Activated T-cell treated with anti-CD3 and anti-CD28 coated beads for 1 hour (primary cell): ENCODE results near the gene DLGAP3.
A peak's percentile ranks its signal among the peaks of the same experiment; 100 is the strongest.

Experiments used
- DNase-seq: peaks from one replicate; pipeline ENCODE4 v3.0.0-alpha.2; 2020; ENCODE audit warnings: low read depth

Gene DLGAP3

GRCh38 chr1:34900775-34901502, 28.5 kb downstream of the DLGAP3 start:
- DNase-seq = no peak

DNA sequence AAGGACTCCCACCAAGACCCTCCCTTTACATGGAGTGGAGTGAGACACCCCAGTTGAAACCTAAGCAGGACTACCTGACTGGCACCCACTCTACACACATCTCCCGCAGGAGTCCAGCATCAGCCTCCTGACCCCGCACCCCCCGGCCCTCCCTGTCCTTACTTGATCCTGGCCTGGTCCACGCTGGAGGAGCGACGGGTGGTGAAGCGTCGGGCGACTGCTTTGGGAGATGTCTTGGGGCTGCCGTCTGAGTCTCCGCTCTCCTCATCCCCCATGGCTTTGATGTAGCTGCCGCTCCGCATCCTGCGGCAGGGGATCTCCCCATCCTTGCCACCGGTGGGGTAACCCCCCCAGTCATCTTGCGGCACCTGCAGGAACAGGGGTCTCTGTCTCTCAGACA, 29.5 kb downstream of the DLGAP3 start:
- no peak for DNase-seq

- DNase-seq = no peak
These were observed 30.0 kb downstream of the DLGAP3 start for GRCh38 chr1:34899471-34899870.

- no peak for DNase-seq
These were observed 31.1 kb downstream of the DLGAP3 start for GRCh38 chr1:34898330-34898761.

- no peak for DNase-seq
These were observed 32.8 kb downstream of the DLGAP3 start for GRCh38 chr1:34896612-34897011.

DNA sequence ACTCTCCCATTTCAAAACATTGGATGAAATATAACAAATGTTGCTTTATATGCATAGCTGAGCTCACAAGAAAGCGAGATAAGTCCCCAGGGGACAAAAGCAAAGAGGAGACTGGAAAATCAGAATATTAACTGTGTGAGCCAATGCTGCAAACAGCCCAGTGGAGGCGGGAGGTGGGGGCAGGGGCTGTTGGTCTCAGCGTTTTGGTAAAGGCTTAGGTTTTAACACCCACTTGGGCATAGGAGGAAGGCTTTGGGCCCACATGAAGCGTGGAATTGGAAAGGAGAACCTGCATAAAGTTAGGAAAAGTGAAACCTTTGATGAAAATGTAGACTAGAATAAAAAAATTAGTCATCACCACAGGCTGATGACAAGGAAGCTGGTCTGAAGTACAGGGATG, 39.7 kb downstream of the DLGAP3 start:
- DNase-seq = no peak

DNA sequence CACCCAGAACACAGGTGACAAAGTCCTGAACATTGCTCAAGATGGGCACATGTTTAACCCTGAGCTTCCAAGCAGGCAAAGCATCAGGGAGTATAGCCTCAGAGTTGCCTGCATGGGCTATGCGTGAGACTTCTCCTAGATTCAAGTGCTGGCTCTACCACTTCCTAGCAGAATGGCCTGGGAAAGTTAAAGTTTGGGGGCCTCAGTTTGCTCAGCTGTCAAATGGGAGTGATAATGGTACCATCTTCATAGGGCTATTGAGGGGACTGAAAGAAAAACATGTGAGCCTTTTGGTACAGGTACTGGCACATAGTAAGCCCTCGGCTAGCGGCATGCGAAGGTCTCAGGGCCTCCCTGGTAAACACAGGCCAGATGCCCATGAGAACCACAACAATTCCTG, 41.9 kb downstream of the DLGAP3 start:
- no peak for DNase-seq

DNA sequence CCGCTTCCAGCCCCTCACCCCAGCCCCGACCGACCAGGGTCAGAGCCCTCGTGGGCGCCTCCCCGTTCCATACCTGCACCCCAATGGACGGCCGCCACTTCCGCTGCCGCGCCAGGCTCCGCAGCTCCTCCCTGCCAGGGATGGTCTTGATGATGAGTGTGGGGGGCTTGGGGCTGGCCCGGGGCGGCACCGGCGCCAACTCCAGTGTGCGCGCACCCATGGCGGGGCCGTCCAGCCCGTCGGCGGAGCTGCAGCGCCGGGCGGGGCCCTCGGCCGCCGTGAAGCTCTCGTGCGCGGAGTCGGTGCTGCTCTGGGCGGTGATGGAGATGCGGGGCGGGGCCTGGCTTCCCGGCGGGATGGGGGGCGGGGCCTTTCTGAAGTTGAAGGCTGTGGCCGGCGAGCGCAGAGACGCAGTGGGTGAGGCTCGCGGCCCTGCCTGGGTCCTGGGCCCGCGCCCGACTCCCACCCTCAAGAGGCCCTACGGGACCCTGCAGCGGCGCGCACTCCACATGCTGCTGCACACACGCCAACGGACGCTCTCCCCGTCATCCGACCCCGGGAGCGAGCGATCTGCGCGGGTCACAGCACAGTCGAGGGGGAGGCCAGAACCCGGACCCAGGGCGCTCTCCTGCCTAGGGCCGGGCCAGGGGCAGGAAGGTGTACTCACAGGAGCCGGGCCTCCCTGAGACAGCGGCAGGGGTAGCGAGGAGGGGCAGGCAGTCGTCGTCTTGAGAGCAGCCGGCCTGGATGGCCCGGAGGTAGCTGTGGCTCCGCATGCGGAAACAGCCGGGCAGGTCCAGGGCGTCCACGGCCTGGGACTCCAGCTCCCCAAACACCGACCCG, 43.8 kb downstream of the DLGAP3 start:
- peak; percentile 27 for DNase-seq

- DNase-seq = no peak
These were observed 44.5 kb downstream of the DLGAP3 start for GRCh38 chr1:34884961-34885360.

DNA sequence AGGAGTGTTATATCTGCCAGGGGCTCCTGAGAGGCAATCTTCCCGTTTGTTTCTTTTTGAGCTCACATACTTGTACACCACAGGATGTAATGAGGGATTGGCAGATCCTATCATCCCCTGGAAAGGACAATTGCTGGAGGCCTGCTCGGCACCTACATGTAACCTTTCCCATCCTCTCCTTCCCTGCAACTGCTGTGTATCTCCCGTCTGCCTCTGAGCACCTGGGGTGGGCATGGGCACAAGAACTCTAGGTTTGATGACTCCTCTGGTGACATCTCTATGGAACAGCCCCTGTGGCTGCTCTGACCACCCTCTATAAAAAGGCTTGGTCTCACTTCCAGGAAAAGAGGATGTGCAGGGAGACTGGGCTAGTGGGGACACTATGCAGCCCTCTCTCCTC, 44.9 kb downstream of the DLGAP3 start:
- no peak for DNase-seq

- no peak for DNase-seq
These were observed 50.2 kb downstream of the DLGAP3 start for GRCh38 chr1:34879230-34879629.

GRCh38 chr1:34876406-34876805, 53.0 kb downstream of the DLGAP3 start:
- no peak for DNase-seq

DNA sequence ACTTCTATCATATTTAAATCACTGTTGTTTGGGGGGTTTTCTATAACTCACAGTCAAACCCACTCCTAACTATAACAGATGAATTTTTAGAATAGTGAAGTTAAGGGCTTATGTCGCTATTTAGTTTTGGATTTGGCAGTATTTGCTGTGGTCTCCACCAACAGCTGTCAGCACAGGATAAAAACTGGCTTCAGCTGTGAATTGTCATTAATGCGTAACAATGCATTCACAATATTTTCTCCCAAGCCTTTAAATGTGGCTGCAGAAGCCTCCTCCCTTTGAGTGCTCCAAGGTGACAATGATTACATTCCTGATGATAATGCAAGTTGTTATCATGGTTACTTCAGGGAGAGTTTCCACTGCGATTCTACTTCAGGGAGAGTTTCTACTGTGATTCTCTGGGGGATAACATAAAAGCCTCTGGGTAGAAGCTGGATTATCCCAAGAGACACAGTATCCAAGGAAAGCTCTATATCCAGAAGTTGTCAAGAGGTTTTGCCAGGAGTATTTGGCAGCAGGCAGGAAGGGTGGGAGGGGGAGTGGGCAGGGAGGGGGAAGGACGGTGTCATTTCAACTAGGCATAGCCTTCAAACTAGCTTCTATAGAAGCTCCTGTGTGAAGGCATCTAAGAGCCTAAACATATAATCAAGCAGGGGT, 55.0 kb downstream of the DLGAP3 start:
- no peak for DNase-seq

DNA sequence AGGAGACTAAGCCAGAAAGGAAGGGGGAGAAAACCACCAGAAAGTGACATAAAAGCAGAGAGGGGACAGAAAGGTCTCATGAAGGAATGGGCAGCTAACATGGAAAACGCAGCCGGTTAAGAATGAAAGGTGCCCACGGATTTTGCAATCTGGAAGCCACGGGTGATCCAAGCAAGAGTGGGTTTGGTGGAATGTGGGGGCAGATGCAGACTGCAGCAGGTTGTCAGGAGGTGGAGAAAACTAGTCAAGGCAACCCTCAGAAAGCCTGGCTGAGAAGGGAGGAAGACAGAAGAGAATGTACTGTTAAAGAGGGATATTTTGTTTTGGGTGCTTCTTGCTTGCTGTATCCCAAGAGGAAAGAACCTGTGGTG, 57.3 kb downstream of the DLGAP3 start:
- DNase-seq = no peak

GRCh38 chr1:34871443-34872132, 57.9 kb downstream of the DLGAP3 start:
- DNase-seq = no peak

DNA sequence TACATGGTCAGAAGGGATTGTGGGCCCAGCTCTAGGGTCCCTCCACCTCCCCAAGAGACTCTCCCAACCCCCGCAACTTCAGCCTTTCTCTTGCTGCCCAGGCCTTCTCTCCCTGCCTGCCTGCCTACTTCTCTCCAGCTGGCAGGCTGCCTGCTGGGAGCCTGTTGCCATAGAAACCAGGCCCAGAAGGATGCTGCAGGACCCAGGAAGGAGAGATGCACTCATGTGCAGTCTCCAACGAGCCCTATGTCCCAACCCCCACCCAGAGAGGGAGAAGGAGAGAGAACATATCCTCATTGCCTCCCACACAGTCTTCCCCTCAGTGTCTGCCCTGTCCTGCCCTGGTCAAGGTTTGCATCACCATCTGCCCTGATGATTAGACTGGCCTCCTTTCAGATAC, 59.1 kb downstream of the DLGAP3 start:
- DNase-seq = no peak

GRCh38 chr1:34869760-34870159, 59.7 kb downstream of the DLGAP3 start:
- DNase-seq = no peak

DNA sequence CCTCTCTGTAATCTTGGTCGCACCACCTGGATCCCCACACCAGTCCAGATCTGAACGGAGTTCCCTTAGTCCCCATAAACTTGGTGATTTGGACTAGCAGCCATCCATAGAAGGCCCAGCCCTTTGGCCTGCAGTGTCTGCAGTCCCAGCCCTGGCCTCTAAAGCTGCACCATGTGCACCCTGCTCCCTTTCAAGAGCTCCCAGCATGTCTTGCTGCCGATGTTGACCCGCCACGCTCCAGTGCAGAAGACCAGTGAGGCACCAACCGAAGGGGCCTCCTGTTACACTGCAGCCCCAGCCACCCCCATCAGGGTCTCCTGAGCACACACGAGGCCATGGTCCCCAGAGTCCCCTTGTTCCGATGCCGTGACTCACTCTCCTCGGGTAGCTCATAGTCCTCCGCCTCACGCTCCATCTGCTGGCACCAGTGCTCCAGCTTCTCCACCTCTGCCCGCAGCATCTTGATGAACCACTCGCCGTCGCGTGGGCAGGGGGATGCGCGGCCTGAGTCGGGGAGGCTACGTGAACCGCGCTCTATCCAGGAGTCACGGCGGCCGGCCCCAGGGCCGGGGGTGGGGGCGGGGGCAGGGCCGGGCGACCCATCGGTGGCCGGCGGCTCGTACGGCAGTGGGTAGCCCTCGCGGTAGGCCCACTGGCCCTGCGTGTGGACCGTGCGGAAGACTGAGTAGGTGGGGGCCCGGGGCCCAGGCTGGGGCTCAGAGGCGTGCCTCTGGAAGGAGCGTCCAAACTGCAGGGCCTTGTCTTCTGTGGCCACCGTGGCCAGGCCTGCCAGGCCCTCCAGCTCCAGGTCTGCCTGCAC, 61.0 kb downstream of the DLGAP3 start:
- no peak for DNase-seq

GRCh38 chr1:34867415-34867814, 62.0 kb downstream of the DLGAP3 start:
- DNase-seq = no peak

- no peak for DNase-seq
These were observed 62.7 kb downstream of the DLGAP3 start for GRCh38 chr1:34866762-34867109.

GRCh38 chr1:34865981-34866761, 63.3 kb downstream of the DLGAP3 start:
- DNase-seq = peak; percentile 95
